K562 (cell line): ENCODE results near the gene PTTG1IP. TPM values are rescaled to one million over a fixed set of nuclear protein-coding genes. Genes with fewer than 3 reads are reported as not detected.

Experiments
- ATF7 ChIP-seq: fragments of 450-650 bp; IDR thresholded peaks from 2 replicates; pipeline ENCODE4 v1.7.1; 2014; ENCODE audit warnings: mild to moderate bottlenecking, moderate library complexity
- CREBBP ChIP-seq: IDR thresholded peaks from one replicate; pipeline ENCODE4 v1.6.1; 2012; ENCODE audit warnings: low read depth, mild to moderate bottlenecking, control low read depth, inconsistent platforms, low read length
- CXXC5 ChIP-seq: fragments of 250-450 bp; sonication (Bioruptor Pico); IDR thresholded peaks from 2 replicates; pipeline ENCODE4 v1.8.0; 2022; ENCODE audit warnings: inconsistent platforms, mild to moderate bottlenecking, moderate library complexity
- DDX20 ChIP-seq: fragments of 450-650 bp; IDR thresholded peaks from 2 replicates; pipeline ENCODE4 v1.6.1; 2016; ENCODE audit warnings: missing genetic modification characterization, low read depth, mild to moderate bottlenecking, missing compliant biosample characterization, moderate library complexity
- E2F8 ChIP-seq: fragments of 450-650 bp; IDR thresholded peaks from 2 replicates; pipeline ENCODE4 v1.7.1; 2018; ENCODE audit warnings: mild to moderate bottlenecking, low read depth; ENCODE audit not compliant: partially characterized antibody
- ELK3 ChIP-seq: fragments of 450-650 bp; formaldehyde crosslinking; IDR thresholded peaks from 2 replicates; pipeline ENCODE4 v1.4.0; 2020; ENCODE audit warnings: mild to moderate bottlenecking
- EWSR1 ChIP-seq: fragments of 450-650 bp; IDR thresholded peaks from 2 replicates; pipeline ENCODE4 v1.6.1; 2018; ENCODE audit warnings: borderline replicate concordance, mild to moderate bottlenecking, low read depth, moderate library complexity; ENCODE audit not compliant: partially characterized antibody
- GTF2E2 ChIP-seq: fragments of 200-800 bp; sonication (Bioruptor generic); IDR thresholded peaks from 2 replicates; pipeline ENCODE4 v1.6.1; 2016; ENCODE audit warnings: missing genetic modification characterization, missing compliant biosample characterization
- HDAC1 ChIP-seq, 2 experiments: fragments of 450-650 bp; IDR thresholded peaks; 2 replicates each; pipeline ENCODE4 v1.6.1; 2016 to 2017; ENCODE audit warnings: inconsistent platforms in 1 of 2, mild to moderate bottlenecking in 1 of 2, moderate library complexity in 1 of 2
- JUN ChIP-seq, 2 experiments: sonication (generic) in 1 of 2; formaldehyde crosslinking in 1 of 2; IDR thresholded peaks; 2 replicates each; pipeline versions ENCODE4 v1.6.1 to v1.8.0; 2012 to 2022; ENCODE audit warnings: borderline replicate concordance in 2 of 2, mild to moderate bottlenecking in 2 of 2, improper control_type of control experiment in 1 of 2, low read depth in 1 of 2, low read length in 1 of 2, missing genetic modification reagents in 1 of 2
- MYC ChIP-seq, 2 experiments: fragments of 250-450 bp in 1 of 2; sonication (Bioruptor Pico) in 1 of 2; IDR thresholded peaks; 2 replicates each; pipeline versions ENCODE4 v1.5.1 to v1.6.1; 2012 to 2021; ENCODE audit warnings: low read depth in 2 of 2, borderline replicate concordance in 1 of 2, improper control_type of control experiment in 1 of 2, low read length in 1 of 2, mild to moderate bottlenecking in 1 of 2, moderate library complexity in 1 of 2
- PTRF ChIP-seq: fragments of 450-650 bp; IDR thresholded peaks from 2 replicates; pipeline ENCODE4 v1.6.1; 2016; ENCODE audit warnings: mild to moderate bottlenecking, missing genetic modification characterization, missing compliant biosample characterization
- PYGO2 ChIP-seq: fragments of 450-650 bp; IDR thresholded peaks from 2 replicates; pipeline ENCODE4 v1.6.1; 2016; ENCODE audit warnings: mild to moderate bottlenecking, missing genetic modification characterization, moderate library complexity, missing compliant biosample characterization
- RFX5 ChIP-seq: IDR thresholded peaks from 2 replicates; pipeline ENCODE4 v1.6.1; 2011; ENCODE audit warnings: low read depth, mild to moderate bottlenecking, improper control_type of control experiment, low read length
- ZBTB5 ChIP-seq: fragments of 450-650 bp; IDR thresholded peaks from 2 replicates; pipeline ENCODE4 v1.6.1; 2017; ENCODE audit warnings: antibody characterized with exemption
- ZNF274 ChIP-seq: IDR thresholded peaks from 2 replicates; pipeline ENCODE4 v1.6.1; 2011; ENCODE audit warnings: low read depth, mild to moderate bottlenecking, low read length, moderate library complexity, borderline replicate concordance
- ZNF740 ChIP-seq, 3 experiments: fragments of 200-800 bp in 1 of 3; sonication (Bioruptor generic) in 1 of 3; sonication (generic) in 1 of 3; formaldehyde crosslinking in 1 of 3; IDR thresholded peaks; 2 replicates each; pipeline versions ENCODE4 v1.6.1 to v1.8.0; 2016 to 2022; ENCODE audit warnings: mild to moderate bottlenecking in 2 of 3, missing compliant biosample characterization in 2 of 3, missing genetic modification characterization in 2 of 3, missing genetic modification reagents in 1 of 3
- polyA plus RNA-seq, 8 experiments: library from polyadenylated mRNA; depleted of rRNA in 4 of 8; stranded (reverse) in 5 of 8; unstranded in 3 of 8; fragments of >200 nt; fragmentation: Nextera tagmentation in 2 of 8; fragmentation: Illumina TruSeq in 1 of 8; extraction: Ambion mirVana in 2 of 8; extraction: Trizol in 1 of 8; gene quantifications; 2 replicates each; pipeline versions ENCODE4 v1.2.1 to v1.2.3, GENCODE V29; 2011 to 2014; ENCODE audit warnings: inconsistent platforms in 1 of 8, missing spikeins in 1 of 8
- total RNA-seq, 7 experiments: library from RNA; depleted of rRNA in 6 of 7; stranded (reverse); fragments of >200 nt in 6 of 7; fragmentation: Illumina TruSeq in 2 of 7; extraction: Trizol in 2 of 7; gene quantifications; 2 replicates each; pipeline versions ENCODE4 v1.2.1 to v1.2.3, GENCODE V29; 2011 to 2021; ENCODE audit warnings: low replicate concordance in 1 of 7

PTTG1IP gene
- total and polyA plus RNA-seq, 9 of the 15 experiments (the other 6 are each of a cell fraction or from before 2014, with no cell fraction given) = 5.0 to 99.3 (median 82.4) TPM

GRCh38 chr21:44878053-44878982 is 4.8 kb upstream of the PTTG1IP start (continued):
- TF ChIP-seq EWSR1 (no peak), E2F8 (no peak), HDAC1 (IDR thresholded peaks at IDR 0.05) (no peak), ELK3 (CRISPR knock-in tag) (peak; percentile 13; the same call in 1 of the 2 replicates), ATF7 (peak; percentile 76), ZNF274 (no peak), GTF2E2 (tag) (no peak), MYC (IDR thresholded peaks at IDR 0.05; ENCODE audit: low read depth, low read length) (peak; percentile 63), MYC (CRISPR knock-in tag; IDR thresholded peaks at IDR 0.05; ENCODE audit: borderline replicate concordance, low read depth) (0 out of 2 replicates have a peak, but pooled peaks have one; percentile 41), CREBBP (no peak), DDX20 (peak; percentile 38; the same call in 1 of the 2 replicates), PTRF (no peak), RFX5 (no peak), ZNF740 (CRISPR knock-in tag; IDR thresholded peaks at IDR 0.05) (no peak), ZNF740 (tag; IDR thresholded peaks at IDR 0.05) (0 out of 4 replicates have a peak, but pooled peaks of 1 of the 2 experiments have one; percentile 58), JUN (IDR thresholded peaks at IDR 0.05; ENCODE audit: borderline replicate concordance, low read depth, low read length) (peak; percentile 54; the same call in 1 of the 2 replicates), JUN (CRISPR knock-in tag; IDR thresholded peaks at IDR 0.05; ENCODE audit: borderline replicate concordance) (no peak), PYGO2 (tag) (peak; percentile 38; the same call in 1 of the 2 replicates), CXXC5 (peak; percentile 32; the same call in 1 of the 2 replicates), ZBTB5 (no peak)
